ENCODE data around the gene FARP1. TPM values are rescaled to one million over a fixed set of nuclear protein-coding genes. Genes with fewer than 3 reads are reported as not detected.

FARP1 gene
- polyA plus RNA-seq, 2 of the 4 experiments (the other 2 are of a cell fraction), result 9.4 to 13.0 TPM

DNA sequence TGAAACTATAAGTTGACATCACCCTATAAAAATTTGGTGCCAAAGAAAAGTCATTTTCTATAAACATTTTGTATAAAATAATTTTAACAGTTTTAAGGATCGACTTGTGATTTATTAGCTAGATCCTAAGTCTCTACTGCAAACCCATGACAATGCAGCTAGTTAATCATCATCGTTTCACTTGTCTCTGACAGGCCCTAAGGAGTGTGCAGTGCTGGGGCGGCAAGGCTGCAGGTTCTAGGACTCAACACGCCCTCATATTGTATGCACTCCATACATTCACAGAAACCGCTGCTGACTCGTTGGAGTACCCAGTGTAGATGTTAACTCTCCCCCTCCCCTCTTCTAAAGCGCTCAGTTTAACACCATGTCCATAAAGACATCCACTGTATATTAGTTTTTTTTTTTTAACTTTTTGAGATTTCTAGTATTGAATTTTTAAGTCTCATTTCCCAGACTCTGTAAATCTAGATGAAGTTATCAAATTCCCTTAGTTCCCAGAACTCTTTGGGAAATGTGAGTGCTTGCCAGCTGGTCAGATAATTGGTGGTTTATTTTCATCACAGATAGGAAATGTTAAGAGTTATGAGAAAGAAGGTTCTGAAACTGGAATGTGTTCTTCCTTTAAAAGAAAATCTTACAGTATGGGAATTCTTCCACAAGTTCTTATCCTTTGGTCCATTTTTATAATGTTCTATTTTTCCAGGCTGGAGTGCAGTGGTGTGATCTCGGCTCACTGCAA is 197.0 kb downstream of the FARP1 start:
- TF ChIP-seq ZFP36 (IDR thresholded peaks at IDR 0.05; ENCODE audit: borderline replicate concordance, partially characterized antibody), result no peak
- TF ChIP-seq FOSB (CRISPR knock-in tag; IDR thresholded peaks at IDR 0.05), result no peak
- CTCF ChIA-PET, result interaction anchor here (2.3 kb wide), 1 partner anchor 10 kb away, joined by 7 read pairs; no protein-coding TSS in a partner anchor
- no peak overlapping the region for H3K4me2 ChIP-seq
- H3K4me1 ChIP-seq, result no peaks in the 10 kb centered on the region
- no peaks in the 10 kb centered on the region for H3K9me3 ChIP-seq
- POLR2A ChIA-PET, result no interaction called here
- no peak overlapping the region for H3K27ac ChIP-seq
- no peak for FAIRE-seq
- DNase-seq (ENCODE audit: low read depth in 1 of 2, low spot score in 1 of 2), result no peak
- WGBS (ENCODE audit: missing lambda C conversion rate), result 87% methylated on average over 8 of the region's 8 CpGs
- no peak overlapping the region for H3K4me3 ChIP-seq
- no peak for ATAC-seq

DNA sequence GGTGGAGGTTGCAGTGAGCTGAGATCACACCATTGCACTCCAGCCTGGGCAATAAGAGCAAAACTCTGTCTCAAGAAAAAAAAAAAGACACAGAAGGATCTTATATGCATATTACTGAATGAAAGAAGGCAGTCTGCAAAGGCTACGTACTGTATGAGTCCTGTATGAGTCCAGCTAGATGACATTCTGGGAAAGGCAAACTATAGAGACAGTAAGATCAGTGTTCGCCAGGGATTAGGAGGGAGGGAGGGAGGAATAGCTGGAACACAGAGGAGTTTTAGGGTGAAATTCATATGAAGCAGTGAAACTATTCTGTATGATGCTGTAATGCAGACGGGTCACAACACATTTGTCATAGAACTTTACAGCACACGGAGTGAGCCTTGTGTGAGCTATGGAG is 200.1 kb downstream of the FARP1 start:
- H3K4me3 ChIP-seq, result no peak overlapping the region
- no peaks in the 10 kb centered on the region for H3K9me3 ChIP-seq
- 90% methylated on average over 4 of the region's 4 CpGs for WGBS (ENCODE audit: missing lambda C conversion rate)
- ATAC-seq, result no peak
- DNase-seq (ENCODE audit: low read depth in 1 of 2, low spot score in 1 of 2), result no peak
- no peak overlapping the region for H3K27ac ChIP-seq
- no peak for FAIRE-seq
- POLR2A ChIA-PET, result no interaction called here
- no peaks in the 10 kb centered on the region for H3K4me1 ChIP-seq
- CTCF ChIA-PET, result no interaction called here
- no peak for TF ChIP-seq NFE2L2 (conservative IDR thresholded peaks at IDR 0.05; ENCODE audit: low read length)
- no peak for TF ChIP-seq HDAC2 (IDR thresholded peaks at IDR 0.05)
- no peak for TF ChIP-seq FOSB (CRISPR knock-in tag; IDR thresholded peaks at IDR 0.05)
- no peak overlapping the region for H3K4me2 ChIP-seq

DNA sequence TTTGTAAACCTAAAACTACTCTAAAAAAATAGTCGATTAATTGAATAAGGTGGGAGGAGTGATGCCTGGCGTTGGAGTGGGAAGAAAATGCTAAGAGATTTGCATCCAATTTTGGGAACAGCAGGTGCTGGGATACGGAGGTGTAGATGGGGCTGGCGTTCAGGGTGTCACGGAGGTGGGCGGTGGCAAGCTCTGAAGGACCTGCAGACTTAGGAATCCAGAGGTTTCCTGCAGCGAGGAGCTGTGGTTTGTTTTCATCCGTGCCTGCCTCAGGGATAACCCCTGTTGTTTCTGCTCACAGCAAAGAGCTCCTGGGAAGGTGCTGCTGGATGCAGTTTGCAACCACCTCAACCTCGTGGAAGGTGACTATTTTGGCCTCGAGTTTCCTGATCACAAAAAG is 200.6 kb downstream of the FARP1 start:
- Histone ChIP-seq H3K27ac (no peak overlapping the region), H3K9me3 (no peaks in the 10 kb centered on the region), H3K4me2 (no peak overlapping the region), H3K4me3 (no peak overlapping the region), H3K4me1 (no peaks in the 10 kb centered on the region)
- ATAC-seq, result no peak
- 85% methylated on average over 8 of the region's 10 CpGs for WGBS (ENCODE audit: missing lambda C conversion rate)
- TF ChIP-seq FOSL2 (IDR thresholded peaks at IDR 0.05) (no peak), FOSL2 (CRISPR knock-in tag; IDR thresholded peaks at IDR 0.05) (no peak), MYC (IDR thresholded peaks at IDR 0.05; ENCODE audit: borderline replicate concordance, low read length) (no peak), KDM1A (IDR thresholded peaks at IDR 0.05; ENCODE audit: low read depth) (no peak), MAFK (IDR thresholded peaks at IDR 0.05; ENCODE audit: partially characterized antibody) (no peak)
- ChIA-PET CTCF (no interaction called here), POLR2A (no interaction called here)
- no peak for DNase-seq (ENCODE audit: low read depth in 1 of 2, low spot score in 1 of 2)
- no peak for FAIRE-seq

DNA sequence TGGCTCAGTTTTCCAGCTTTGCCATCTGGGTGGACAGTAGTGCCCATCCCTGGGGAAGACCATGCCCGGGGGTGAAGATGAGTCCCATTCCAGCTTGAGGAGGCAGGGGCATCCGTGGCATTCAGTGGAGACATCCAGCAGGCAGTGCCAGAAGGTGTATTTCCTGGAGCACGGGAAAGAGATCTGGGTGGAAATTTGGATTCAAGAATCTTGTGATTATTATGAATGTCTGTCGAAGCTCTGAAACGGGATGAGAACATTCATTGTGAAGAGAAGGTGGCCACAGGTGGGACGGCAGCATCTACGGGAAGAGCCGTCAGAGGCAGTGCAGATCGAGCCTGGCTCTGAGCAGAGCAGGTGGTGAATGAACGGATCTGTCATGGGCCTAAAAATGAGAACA is 201.5 kb downstream of the FARP1 start:
- TF ChIP-seq RARB (CRISPR knock-in tag; IDR thresholded peaks at IDR 0.05), result no peak
- TF ChIP-seq, protein P1, sequence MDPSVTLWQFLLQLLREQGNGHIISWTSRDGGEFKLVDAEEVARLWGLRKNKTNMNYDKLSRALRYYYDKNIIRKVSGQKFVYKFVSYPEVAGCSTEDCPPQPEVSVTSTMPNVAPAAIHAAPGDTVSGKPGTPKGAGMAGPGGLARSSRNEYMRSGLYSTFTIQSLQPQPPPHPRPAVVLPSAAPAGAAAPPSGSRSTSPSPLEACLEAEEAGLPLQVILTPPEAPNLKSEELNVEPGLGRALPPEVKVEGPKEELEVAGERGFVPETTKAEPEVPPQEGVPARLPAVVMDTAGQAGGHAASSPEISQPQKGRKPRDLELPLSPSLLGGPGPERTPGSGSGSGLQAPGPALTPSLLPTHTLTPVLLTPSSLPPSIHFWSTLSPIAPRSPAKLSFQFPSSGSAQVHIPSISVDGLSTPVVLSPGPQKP (IDR thresholded peaks at IDR 0.05; ENCODE audit: low read depth, low read length), result no peak
- TF ChIP-seq, protein P2, sequence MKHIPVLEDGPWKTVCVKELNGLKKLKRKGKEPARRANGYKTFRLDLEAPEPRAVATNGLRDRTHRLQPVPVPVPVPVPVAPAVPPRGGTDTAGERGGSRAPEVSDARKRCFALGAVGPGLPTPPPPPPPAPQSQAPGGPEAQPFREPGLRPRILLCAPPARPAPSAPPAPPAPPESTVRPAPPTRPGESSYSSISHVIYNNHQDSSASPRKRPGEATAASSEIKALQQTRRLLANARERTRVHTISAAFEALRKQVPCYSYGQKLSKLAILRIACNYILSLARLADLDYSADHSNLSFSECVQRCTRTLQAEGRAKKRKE (CRISPR knock-in tag; IDR thresholded peaks at IDR 0.05; ENCODE audit: low read depth), result no peak
- TF ChIP-seq ZC3H11A (IDR thresholded peaks at IDR 0.05), result no peak
- TF ChIP-seq POLR2AphosphoS2 (conservative IDR thresholded peaks at IDR 0.05; ENCODE audit: low read length), result no peak
- TF ChIP-seq SMC3 (IDR thresholded peaks at IDR 0.05), result no peak
- no peak for TF ChIP-seq HOXB5 (CRISPR knock-in tag; IDR thresholded peaks at IDR 0.05)
- TF ChIP-seq NR3C1 (IDR thresholded peaks at IDR 0.05), result no peak
- TF ChIP-seq RCOR1 (IDR thresholded peaks at IDR 0.05; ENCODE audit: low read depth, low read length), result no peak
- TF ChIP-seq ZFP36 (IDR thresholded peaks at IDR 0.05; ENCODE audit: borderline replicate concordance, partially characterized antibody), result no peak
- TF ChIP-seq, protein P3, sequence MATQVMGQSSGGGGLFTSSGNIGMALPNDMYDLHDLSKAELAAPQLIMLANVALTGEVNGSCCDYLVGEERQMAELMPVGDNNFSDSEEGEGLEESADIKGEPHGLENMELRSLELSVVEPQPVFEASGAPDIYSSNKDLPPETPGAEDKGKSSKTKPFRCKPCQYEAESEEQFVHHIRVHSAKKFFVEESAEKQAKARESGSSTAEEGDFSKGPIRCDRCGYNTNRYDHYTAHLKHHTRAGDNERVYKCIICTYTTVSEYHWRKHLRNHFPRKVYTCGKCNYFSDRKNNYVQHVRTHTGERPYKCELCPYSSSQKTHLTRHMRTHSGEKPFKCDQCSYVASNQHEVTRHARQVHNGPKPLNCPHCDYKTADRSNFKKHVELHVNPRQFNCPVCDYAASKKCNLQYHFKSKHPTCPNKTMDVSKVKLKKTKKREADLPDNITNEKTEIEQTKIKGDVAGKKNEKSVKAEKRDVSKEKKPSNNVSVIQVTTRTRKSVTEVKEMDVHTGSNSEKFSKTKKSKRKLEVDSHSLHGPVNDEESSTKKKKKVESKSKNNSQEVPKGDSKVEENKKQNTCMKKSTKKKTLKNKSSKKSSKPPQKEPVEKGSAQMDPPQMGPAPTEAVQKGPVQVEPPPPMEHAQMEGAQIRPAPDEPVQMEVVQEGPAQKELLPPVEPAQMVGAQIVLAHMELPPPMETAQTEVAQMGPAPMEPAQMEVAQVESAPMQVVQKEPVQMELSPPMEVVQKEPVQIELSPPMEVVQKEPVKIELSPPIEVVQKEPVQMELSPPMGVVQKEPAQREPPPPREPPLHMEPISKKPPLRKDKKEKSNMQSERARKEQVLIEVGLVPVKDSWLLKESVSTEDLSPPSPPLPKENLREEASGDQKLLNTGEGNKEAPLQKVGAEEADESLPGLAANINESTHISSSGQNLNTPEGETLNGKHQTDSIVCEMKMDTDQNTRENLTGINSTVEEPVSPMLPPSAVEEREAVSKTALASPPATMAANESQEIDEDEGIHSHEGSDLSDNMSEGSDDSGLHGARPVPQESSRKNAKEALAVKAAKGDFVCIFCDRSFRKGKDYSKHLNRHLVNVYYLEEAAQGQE (IDR thresholded peaks at IDR 0.05), result no peak
- TF ChIP-seq, protein P4, sequence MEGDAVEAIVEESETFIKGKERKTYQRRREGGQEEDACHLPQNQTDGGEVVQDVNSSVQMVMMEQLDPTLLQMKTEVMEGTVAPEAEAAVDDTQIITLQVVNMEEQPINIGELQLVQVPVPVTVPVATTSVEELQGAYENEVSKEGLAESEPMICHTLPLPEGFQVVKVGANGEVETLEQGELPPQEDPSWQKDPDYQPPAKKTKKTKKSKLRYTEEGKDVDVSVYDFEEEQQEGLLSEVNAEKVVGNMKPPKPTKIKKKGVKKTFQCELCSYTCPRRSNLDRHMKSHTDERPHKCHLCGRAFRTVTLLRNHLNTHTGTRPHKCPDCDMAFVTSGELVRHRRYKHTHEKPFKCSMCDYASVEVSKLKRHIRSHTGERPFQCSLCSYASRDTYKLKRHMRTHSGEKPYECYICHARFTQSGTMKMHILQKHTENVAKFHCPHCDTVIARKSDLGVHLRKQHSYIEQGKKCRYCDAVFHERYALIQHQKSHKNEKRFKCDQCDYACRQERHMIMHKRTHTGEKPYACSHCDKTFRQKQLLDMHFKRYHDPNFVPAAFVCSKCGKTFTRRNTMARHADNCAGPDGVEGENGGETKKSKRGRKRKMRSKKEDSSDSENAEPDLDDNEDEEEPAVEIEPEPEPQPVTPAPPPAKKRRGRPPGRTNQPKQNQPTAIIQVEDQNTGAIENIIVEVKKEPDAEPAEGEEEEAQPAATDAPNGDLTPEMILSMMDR (IDR thresholded peaks at IDR 0.05), result no peak
- TF ChIP-seq ZSCAN20 (CRISPR knock-in tag; IDR thresholded peaks at IDR 0.05), result no peak
- ATAC-seq, result no peak
- ChIA-PET CTCF (no interaction called here), POLR2A (no interaction called here)
- Histone ChIP-seq H3K4me2 (no peak overlapping the region), H3K4me3 (no peak overlapping the region), H3K9me3 (no peaks in the 10 kb centered on the region), H3K27ac (no peak overlapping the region), H3K4me1 (no peaks in the 10 kb centered on the region)
- 86% methylated on average over 10 of the region's 10 CpGs for WGBS (ENCODE audit: missing lambda C conversion rate)
- FAIRE-seq, result no peak
- DNase-seq (ENCODE audit: low read depth in 1 of 2, low spot score in 1 of 2), result no peak

Measured in A549 (cell line).